Progenitor cell of endocrine pancreas (in vitro differentiated cells): ENCODE measurements around the gene CLPSL1. TPM values are rescaled to one million over a fixed set of nuclear protein-coding genes. Genes with fewer than 3 reads are reported as not detected.

ENCODE experiments used
- DNase-seq: peaks from one replicate; pipeline ENCODE4 v3.0.0; 2021; ENCODE audit warnings: low spot score; ENCODE audit not compliant: unreplicated experiment
- H3K27ac Mint-ChIP-seq: 2 replicates; pipeline ENCODE4 v1.8.0; 2021; ENCODE audit warnings: mild to moderate bottlenecking, moderate library complexity, mixed read lengths
- H3K27me3 Mint-ChIP-seq: 2 replicates; pipeline ENCODE4 v1.8.0; 2021; ENCODE audit warnings: mixed read lengths
- H3K36me3 Mint-ChIP-seq: 2 replicates; pipeline ENCODE4 v1.8.0; 2022; ENCODE audit warnings: mixed read lengths; ENCODE audit not compliant: insufficient read depth
- H3K4me1 Mint-ChIP-seq: 2 replicates; pipeline ENCODE4 v1.8.0; 2021; ENCODE audit warnings: low read depth, mixed read lengths
- H3K4me3 Mint-ChIP-seq: 2 replicates; pipeline ENCODE4 v1.8.0; 2021; ENCODE audit warnings: low read depth, mild to moderate bottlenecking, moderate library complexity, mixed read lengths
- H3K9me3 Mint-ChIP-seq: 2 replicates; pipeline ENCODE4 v1.8.0; 2021; ENCODE audit warnings: low read depth, mixed read lengths
- CTCF ChIP-seq: fragments of 200-600 bp; sonication (generic); IDR thresholded peaks from one replicate; pipeline ENCODE4 v1.5.0; 2021; ENCODE audit warnings: antibody characterized with exemption, mild to moderate bottlenecking; ENCODE audit not compliant: unreplicated experiment
- total RNA-seq: library from RNA; stranded (reverse); gene quantifications from 2 replicates; pipeline ENCODE4 v1.2.1, GENCODE V29; 2021

The CLPSL1 gene
- total RNA-seq, 1 donor from 2014 or later, result not detected

GRCh38 chr6:35776364-35777215 lies 4.2 kb upstream of the CLPSL1 start, which contains the start of gene CLPSL2:
Gene CLPSL2 (plus strand): TSS chr6:35776598. CDS start chr6:35776619, 21 bp downstream.
- peak; percentile 26 for TF ChIP-seq CTCF
- peak; percentile 20 for DNase-seq
- Mint-ChIP-seq H3K27me3 (peaks cover 45% of the 10 kb centered on the region), H3K9me3 (no peaks in the 10 kb centered on the region), H3K36me3 (no peaks in the 10 kb centered on the region), H3K27ac (no peak within 1 kb of the TSS), H3K4me1 (peaks cover 2% of the 10 kb centered on the region), H3K4me3 (peak within 1 kb of the TSS; percentile 70)

- Mint-ChIP-seq H3K27ac (no peak overlapping the region), H3K4me3 (peak overlapping the region; percentile 58), H3K36me3 (no peaks in the 10 kb centered on the region), H3K27me3 (peaks cover 39% of the 10 kb centered on the region), H3K9me3 (no peaks in the 10 kb centered on the region), H3K4me1 (peaks cover 2% of the 10 kb centered on the region)
- no peak for DNase-seq
- no peak for TF ChIP-seq CTCF
Measured at GRCh38 chr6:35777356-35778102, 3.3 kb upstream of the CLPSL1 start.

GRCh38 chr6:35778437-35778836 lies 2.4 kb upstream of the CLPSL1 start:
- peaks cover 2% of the 10 kb centered on the region for H3K4me1 Mint-ChIP-seq
- no peak overlapping the region for H3K27ac Mint-ChIP-seq
- no peaks in the 10 kb centered on the region for H3K9me3 Mint-ChIP-seq
- H3K4me3 Mint-ChIP-seq, result no peak overlapping the region
- no peak for DNase-seq
- no peak for TF ChIP-seq CTCF
- H3K36me3 Mint-ChIP-seq, result no peaks in the 10 kb centered on the region
- H3K27me3 Mint-ChIP-seq, result peaks cover 39% of the 10 kb centered on the region

GRCh38 chr6:35781290-35781689 lies 471 bp downstream of the CLPSL1 start:
- Mint-ChIP-seq H3K9me3 (no peaks in the 10 kb centered on the region), H3K4me1 (peaks cover 6% of the 10 kb centered on the region), H3K27me3 (peaks cover 24% of the 10 kb centered on the region), H3K36me3 (no peaks in the 10 kb centered on the region), H3K27ac (no peak overlapping the region), H3K4me3 (no peak overlapping the region)
- DNase-seq, result no peak
- TF ChIP-seq CTCF, result no peak

- peaks cover 5% of the 10 kb centered on the region for H3K4me1 Mint-ChIP-seq
Measured at GRCh38 chr6:35782424-35782823, 1.6 kb downstream of the CLPSL1 start.

More at GRCh38 chr6:35782424-35782823, 1.6 kb downstream of the CLPSL1 start:
- Mint-ChIP-seq H3K27me3 (peaks cover 25% of the 10 kb centered on the region), H3K4me3 (no peak overlapping the region), H3K36me3 (no peaks in the 10 kb centered on the region), H3K27ac (no peak overlapping the region), H3K9me3 (no peaks in the 10 kb centered on the region)
- no peak for TF ChIP-seq CTCF
- no peak for DNase-seq
